ENCODE data around the gene EFTUD2. TPM values are rescaled to one million over a fixed set of nuclear protein-coding genes. Genes with fewer than 3 reads are reported as not detected.
A peak's percentile ranks its signal among the peaks of the same experiment; 100 is the strongest.
"Not testable (repeated sequence)": the region's sequence is repeated elsewhere in the genome, so short reads cannot be mapped to it uniquely, and the experiment has no call there.

The EFTUD2 gene
- total RNA-seq, 2 experiments from 2014 or later: 109 to 112 TPM

DNA sequence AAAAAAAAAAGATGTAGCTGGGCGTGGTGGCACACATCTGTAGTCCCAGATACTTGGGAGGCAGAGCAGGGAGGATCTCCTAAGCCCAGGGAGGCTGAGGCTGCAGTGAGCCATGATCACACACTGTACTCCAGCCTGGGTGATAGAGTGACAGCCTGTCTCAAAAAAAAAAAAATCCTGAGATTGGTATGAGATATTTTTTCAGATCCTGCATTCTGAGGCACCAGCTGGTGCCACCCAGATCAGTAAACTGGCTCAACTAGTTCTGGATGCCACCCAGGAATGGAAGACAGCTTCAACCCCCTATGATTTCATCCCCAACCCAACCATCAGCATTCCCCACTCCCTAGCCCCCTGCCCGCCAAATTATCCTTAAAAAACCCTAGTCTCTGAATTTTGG is 62.0 kb downstream of the EFTUD2 start:
- POLR2A ChIA-PET: interaction anchor here (0.6 to 0.7 kb wide), 2 partner anchors 147 to 499 kb away, joined by 3 to 5 read pairs; no protein-coding TSS in a partner anchor
- DNase-seq: no peak
- Mint-ChIP-seq H3K27ac (no peak overlapping the region), H3K4me3 (no peak overlapping the region), H3K4me1 (no peaks in the 10 kb centered on the region), H3K36me3 (no peaks in the 10 kb centered on the region), H3K9me3 (no peaks in the 10 kb centered on the region), H3K27me3 (peaks cover 25% of the 10 kb centered on the region)
- ATAC-seq (ENCODE audit: low read depth): no peak

DNA sequence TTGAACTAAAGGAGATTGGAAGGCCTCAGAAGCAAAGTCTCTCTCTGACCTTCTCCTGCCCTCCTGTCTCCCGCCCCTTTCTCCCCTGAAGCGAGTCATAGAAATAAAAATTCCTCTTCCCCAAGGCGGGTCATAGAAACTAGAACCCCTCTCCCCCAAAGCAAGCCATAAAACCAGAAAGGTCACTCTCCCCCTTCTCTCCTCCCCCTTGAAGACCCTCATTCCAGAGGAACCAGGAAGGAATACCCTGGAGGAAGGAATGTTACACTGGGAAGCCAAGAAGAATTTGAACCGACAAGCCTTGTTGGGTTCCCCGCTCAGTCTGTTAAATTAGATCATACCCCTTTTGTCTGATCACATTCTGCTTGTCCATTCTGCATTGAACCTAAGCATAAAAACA is 66.4 kb downstream of the EFTUD2 start:
- ATAC-seq (ENCODE audit: low read depth): no peak
- H3K27ac Mint-ChIP-seq: no peak overlapping the region

DNA sequence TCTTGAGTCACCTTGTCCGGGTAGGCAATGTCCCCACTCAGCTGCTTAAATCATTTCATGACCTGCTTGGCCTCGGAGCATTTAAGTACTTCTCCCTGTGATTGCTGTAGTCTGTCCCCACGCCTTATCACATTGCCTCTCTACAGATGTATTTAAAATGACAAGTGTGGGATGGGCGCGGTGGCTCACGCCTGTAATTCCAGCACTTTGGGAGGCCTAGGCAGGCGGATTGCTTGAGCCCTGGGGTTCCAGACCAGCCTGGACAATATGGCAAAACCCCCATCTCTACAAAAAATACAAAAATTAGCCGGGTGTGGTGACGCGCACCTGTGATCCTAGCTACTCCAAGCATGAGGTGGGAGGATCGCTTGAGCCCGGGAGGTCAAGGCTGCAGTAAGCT is 67.9 kb downstream of the EFTUD2 start:
- POLR2A ChIA-PET: interaction anchor here (0.7 to 1.5 kb wide), 2 partner anchors 56 to 165 kb away, joined by 3 to 4 read pairs; no protein-coding TSS in a partner anchor
- Mint-ChIP-seq H3K4me3 (no peak overlapping the region), H3K27ac (no peak overlapping the region), H3K4me1 (peaks cover 6% of the 10 kb centered on the region), H3K9me3 (no peaks in the 10 kb centered on the region), H3K36me3 (no peaks in the 10 kb centered on the region), H3K27me3 (peaks cover 68% of the 10 kb centered on the region)
- DNase-seq (no peak), ATAC-seq (ENCODE audit: low read depth) (no peak)

More for the DNA sequence above, 66.4 kb downstream of the EFTUD2 start:
- Mint-ChIP-seq H3K9me3 (no peaks in the 10 kb centered on the region), H3K36me3 (no peaks in the 10 kb centered on the region), H3K27me3 (peaks cover 56% of the 10 kb centered on the region), H3K4me3 (no peak overlapping the region), H3K4me1 (peaks cover 6% of the 10 kb centered on the region)
- POLR2A ChIA-PET: interaction anchor here (0.6 kb wide), 1 partner anchor 108 kb away, joined by 3 read pairs; no protein-coding TSS in a partner anchor
- DNase-seq: no peak

DNA sequence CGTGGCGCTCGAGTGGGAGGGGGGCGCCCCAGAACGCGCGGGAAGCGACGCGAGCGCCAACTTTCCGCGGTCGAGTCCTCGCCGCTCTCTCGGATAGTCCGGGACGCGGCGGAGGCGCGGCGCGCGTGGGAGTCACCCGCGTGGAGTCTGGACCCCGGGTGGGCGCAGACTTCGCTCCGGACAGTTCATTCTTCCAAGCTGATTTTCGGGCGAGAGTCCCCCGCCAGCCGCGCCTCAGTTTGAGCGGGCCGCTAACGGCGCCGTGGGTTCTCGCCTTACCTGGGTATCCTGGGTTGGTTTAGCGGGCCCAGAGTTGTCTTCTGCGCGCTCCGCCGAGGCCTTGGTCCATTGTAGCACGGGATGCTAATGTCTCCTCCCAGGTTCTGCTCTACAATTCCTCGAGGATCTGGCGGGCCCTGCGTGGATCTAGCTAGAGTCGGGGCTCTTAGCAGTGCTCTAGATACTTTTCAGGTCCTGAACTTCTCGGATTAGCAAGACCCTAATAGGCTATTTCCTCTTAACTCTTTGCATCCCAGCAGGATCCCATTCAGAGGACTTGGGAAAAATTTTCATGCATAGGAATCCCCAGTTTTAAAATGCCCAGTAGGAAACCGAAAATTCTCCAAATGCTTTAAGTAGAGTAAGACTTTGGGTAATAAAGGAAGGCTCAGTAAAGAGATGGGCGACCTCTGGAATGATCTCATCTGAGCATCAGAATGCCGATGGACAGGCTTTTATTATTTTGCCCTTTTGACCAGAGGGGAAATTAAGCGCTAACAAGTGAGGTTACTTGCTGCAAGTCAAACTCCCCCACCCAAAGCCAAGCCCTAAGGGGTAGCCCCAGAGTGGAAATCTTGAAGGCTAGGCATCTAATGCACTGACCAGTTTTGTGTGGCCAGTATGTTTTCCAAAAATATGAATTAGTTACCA is 68.6 kb downstream of the EFTUD2 start:
- peaks cover 74% of the 10 kb centered on the region for H3K27me3 Mint-ChIP-seq
- POLR2A ChIA-PET: interaction anchor here (0.7 to 1.5 kb wide), 2 partner anchors 55 to 166 kb away, joined by 3 to 4 read pairs; no protein-coding TSS in a partner anchor
- H3K27ac Mint-ChIP-seq: no peak overlapping the region

DNA sequence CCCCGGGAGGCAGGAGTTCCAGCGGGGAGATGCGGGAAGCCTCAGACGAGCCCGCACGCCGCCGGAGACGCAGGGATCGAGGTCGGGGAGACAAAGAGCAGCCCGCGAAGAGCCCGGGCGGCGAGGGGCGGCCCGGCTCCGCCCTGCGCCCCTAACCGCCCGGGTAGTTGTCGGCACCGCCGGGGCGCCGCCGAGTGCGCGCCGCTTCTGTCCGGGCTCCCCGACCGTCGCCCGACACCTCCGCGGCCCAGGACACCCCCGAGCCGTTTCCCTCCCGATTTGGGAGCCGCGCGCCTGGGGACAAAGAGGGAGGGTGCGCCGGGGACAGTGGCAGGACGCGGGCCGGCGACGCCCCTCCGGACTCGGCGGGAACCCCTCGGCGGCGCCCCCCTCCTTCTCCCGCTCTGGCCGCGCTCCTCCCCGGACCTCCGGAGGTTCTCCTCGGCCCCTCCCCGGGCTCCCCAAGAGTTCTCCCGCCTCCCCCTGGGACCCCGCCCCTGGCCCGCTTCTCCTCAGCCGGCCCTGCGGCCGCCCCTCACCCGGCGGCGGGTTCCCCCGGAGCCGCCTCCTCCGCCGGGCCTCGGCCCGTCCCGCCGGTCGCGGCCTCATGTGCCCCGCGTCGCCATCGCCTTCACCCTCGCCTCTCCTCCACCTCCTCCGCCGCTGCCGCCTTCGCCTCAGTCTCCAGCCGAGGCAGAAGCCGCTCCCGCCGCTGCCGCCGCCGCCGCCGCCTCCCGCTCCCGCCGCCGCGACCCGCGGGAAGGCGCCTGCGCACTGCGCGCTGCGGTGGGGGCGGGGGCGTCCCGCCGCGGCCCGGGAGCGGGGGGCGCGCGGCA is 69.5 kb downstream of the EFTUD2 start, which contains the start of gene GJC1:
Gene GJC1 (minus strand): TSS at position 765 of the 836 bp plus-strand sequence. CDS start 24,470 bp downstream, outside the sequence.
- Mint-ChIP-seq H3K36me3 (no peaks in the 10 kb centered on the region), H3K9me3 (no peaks in the 10 kb centered on the region), H3K4me1 (peaks cover 6% of the 10 kb centered on the region), H3K4me3 (peak within 1 kb of the TSS; percentile 78), H3K27me3 (peaks cover 71% of the 10 kb centered on the region), H3K27ac (peak within 1 kb of the TSS; percentile 5)
- POLR2A ChIA-PET: no interaction called here
- DNase-seq (peak; percentile 58), ATAC-seq (ENCODE audit: low read depth) (peak; percentile 61)

More for the DNA sequence above, 68.6 kb downstream of the EFTUD2 start:
- ATAC-seq (ENCODE audit: low read depth) (peak; percentile 35), DNase-seq (peak; percentile 46)
- Mint-ChIP-seq H3K36me3 (no peaks in the 10 kb centered on the region), H3K9me3 (no peaks in the 10 kb centered on the region), H3K4me3 (peak overlapping the region; percentile 74), H3K4me1 (peaks cover 6% of the 10 kb centered on the region)

DNA sequence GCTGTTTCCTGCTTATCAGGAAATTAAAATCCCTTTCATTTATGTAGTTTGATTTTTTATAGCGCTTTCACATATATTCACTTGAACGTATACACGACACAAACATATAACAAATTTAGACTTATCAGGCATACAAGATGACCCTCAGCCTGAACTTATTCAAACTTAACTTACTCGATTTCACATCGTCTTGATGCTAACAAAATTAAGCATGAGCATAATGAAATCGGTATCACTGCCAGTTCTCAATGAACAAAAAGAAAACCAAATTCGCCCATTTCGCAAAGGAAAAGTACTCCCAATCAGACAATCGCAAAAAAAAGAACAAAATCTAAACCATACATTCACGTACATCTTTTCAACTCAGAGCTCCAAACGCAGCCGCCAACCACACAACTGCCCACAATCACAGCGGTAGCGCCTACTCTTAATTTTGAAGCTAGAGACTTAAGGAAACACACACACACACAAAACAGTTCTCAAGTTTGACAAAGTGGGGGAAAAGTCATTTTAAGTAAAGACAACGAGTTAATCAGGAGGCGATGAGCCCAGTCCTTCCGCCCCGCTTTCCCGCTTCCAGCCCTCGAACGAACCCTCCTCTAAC is 70.2 kb downstream of the EFTUD2 start:
- H3K4me3 Mint-ChIP-seq: peak overlapping the region; percentile 78
- peaks cover 72% of the 10 kb centered on the region for H3K27me3 Mint-ChIP-seq
- H3K9me3 Mint-ChIP-seq: no peaks in the 10 kb centered on the region
- ATAC-seq (ENCODE audit: low read depth): peak; percentile 19
- H3K27ac Mint-ChIP-seq: peak overlapping the region; percentile 5
- POLR2A ChIA-PET: interaction anchor here (0.6 kb wide), 1 partner anchor 32 kb away, joined by 5 read pairs; no protein-coding TSS in a partner anchor
- peaks cover 6% of the 10 kb centered on the region for H3K4me1 Mint-ChIP-seq
- no peak for DNase-seq
- no peaks in the 10 kb centered on the region for H3K36me3 Mint-ChIP-seq

DNA sequence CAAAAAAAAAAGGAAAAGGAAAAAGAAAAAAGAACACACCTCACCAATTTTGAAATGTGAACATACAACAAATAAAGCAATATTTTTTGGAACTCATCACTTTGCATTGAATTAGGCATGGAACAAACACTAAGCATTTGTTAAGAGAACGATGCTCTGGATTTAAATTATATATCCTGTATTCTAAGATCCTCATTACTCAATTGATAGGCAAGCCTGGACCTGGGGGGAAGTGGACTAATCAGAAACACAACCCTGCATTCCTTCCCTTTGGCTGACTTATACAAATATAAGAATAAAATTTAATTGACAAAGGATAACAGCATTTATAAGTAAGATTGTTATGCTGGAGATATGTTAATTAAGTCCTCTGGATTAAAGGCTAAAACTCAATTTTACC is 71.4 kb downstream of the EFTUD2 start:
- H3K9me3 Mint-ChIP-seq: no peaks in the 10 kb centered on the region
- peaks cover 6% of the 10 kb centered on the region for H3K4me1 Mint-ChIP-seq
- DNase-seq (no peak), ATAC-seq (ENCODE audit: low read depth) (no peak)
- H3K36me3 Mint-ChIP-seq: no peaks in the 10 kb centered on the region
- peaks cover 66% of the 10 kb centered on the region for H3K27me3 Mint-ChIP-seq
- POLR2A ChIA-PET: no interaction called here
- H3K4me3 Mint-ChIP-seq: no peak overlapping the region
- H3K27ac Mint-ChIP-seq: no peak overlapping the region

DNA sequence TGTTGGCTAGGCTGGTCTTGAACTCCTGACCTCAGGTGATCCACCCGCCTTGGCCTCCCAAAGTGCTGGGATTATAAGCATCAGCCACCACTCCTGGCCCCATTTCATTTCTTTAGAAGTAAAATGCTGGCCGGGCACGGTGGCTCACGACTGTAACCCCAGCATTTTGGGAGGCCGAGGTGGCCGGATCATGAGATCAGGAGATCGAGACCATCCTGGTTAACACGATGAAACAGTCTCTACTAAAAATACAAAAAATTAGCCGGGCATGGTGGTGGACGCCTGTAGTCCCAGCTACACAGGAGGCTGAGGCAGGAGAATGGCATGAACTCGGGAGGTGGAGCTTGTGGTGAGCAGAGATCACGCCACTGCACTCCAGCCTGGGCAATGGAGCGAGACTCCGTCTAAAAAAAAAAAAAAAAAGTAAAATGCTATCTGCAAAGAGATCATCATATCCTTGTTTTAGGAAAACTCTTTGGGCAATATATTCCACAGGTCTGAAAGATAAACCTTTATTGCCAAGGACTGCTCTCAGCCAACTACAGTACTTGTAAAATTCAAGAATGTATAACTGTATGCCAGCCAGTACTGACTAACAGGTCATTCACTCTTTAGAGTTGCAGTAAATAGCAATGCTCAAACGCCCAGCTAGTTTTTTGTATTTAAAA is 73.0 kb downstream of the EFTUD2 start:
- Mint-ChIP-seq H3K4me1 (peaks cover 6% of the 10 kb centered on the region), H3K36me3 (no peaks in the 10 kb centered on the region), H3K27me3 (peaks cover 56% of the 10 kb centered on the region), H3K9me3 (no peaks in the 10 kb centered on the region), H3K4me3 (no peak overlapping the region), H3K27ac (no peak overlapping the region)
- POLR2A ChIA-PET: interaction anchor here (0.7 kb wide), 1 partner anchor 184 kb away, joined by 5 read pairs; no protein-coding TSS in a partner anchor
- no peak for DNase-seq
- ATAC-seq (ENCODE audit: low read depth): no peak

DNA sequence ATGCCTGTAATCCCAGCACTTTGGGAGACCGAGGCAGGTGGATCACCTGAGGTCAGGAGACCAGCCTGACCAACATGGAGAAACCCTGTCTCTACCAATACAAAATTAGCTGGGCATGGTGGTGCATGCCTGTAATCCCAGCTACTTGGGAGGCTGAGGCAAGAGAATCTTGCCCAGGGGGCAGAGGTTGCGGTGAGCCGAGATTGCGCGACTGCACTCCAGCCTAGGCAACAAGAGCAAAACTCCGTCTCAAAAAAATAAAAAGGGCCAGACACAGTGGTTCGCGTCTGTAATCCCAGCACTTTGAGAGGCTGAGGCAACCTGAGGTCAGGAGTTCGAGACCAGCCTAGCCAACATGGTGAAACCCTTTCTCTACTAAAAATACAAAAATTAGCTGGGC is 74.0 kb downstream of the EFTUD2 start:
- POLR2A ChIA-PET; ATAC-seq (ENCODE audit: low read depth); H3K4me1 Mint-ChIP-seq; H3K36me3 Mint-ChIP-seq; H3K4me3 Mint-ChIP-seq; H3K9me3 Mint-ChIP-seq; DNase-seq; H3K27ac Mint-ChIP-seq: not testable (repeated sequence)
- H3K27me3 Mint-ChIP-seq: peaks cover 50% of the 10 kb centered on the region

DNA sequence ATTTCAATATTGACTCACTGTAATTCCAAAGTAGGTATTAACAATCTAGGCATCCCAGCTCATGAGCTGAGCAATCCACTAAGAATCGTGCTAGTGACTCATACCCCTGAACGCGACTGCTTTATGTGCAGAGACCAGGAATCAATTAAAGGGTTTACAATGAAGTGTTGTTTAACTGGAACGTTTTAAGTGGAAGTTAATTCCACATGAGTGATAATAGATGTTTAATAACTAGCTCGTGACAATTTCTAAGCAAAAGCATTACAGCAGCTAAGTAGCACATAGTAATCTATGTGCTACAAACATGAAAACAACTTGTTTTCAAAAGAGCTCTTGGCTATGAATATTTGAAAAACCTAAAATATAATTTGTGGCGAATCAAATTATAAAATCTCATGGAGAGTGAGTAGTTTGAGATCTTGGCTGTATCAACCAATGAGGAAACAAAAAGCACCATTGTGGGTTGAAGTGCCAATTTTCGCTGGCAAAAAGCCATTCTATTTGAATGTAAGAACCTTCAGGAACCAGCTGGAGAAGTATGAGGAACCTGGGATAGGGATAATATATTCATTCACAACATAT is 78.5 kb downstream of the EFTUD2 start:
- no peak overlapping the region for H3K27ac Mint-ChIP-seq
- H3K36me3 Mint-ChIP-seq: no peaks in the 10 kb centered on the region
- H3K27me3 Mint-ChIP-seq: peaks cover 19% of the 10 kb centered on the region
- POLR2A ChIA-PET: no interaction called here
- H3K4me3 Mint-ChIP-seq: no peak overlapping the region
- H3K4me1 Mint-ChIP-seq: no peaks in the 10 kb centered on the region
- DNase-seq (no peak), ATAC-seq (ENCODE audit: low read depth) (no peak)
- no peaks in the 10 kb centered on the region for H3K9me3 Mint-ChIP-seq

DNA sequence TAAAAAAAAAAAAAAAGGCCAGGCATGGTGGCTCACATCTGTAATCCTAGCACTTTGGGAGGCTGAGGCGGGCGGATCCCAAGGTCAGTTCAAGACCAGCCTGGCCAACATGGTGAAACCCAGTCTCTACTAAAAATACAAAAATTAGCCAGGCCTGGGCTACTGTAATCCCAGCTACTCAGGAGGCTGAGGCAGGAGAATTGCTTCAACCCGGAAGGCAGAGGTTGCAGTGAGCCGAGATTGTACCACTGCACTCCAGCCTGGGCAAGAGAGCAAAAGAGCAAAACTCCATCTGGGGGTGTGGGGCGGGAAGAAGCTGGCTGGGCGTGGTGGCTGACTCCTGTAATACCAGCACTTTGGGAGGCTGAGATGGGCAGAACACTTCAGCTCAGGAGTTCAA is 80.7 kb downstream of the EFTUD2 start:
- ATAC-seq (ENCODE audit: low read depth); DNase-seq; H3K4me1 Mint-ChIP-seq; H3K36me3 Mint-ChIP-seq; H3K9me3 Mint-ChIP-seq; H3K27ac Mint-ChIP-seq; H3K4me3 Mint-ChIP-seq: not testable (repeated sequence)
- POLR2A ChIA-PET: interaction anchor here (0.7 kb wide), 1 partner anchor 22 kb away, joined by 3 read pairs; no protein-coding TSS in a partner anchor
- H3K27me3 Mint-ChIP-seq: peaks cover 11% of the 10 kb centered on the region

DNA sequence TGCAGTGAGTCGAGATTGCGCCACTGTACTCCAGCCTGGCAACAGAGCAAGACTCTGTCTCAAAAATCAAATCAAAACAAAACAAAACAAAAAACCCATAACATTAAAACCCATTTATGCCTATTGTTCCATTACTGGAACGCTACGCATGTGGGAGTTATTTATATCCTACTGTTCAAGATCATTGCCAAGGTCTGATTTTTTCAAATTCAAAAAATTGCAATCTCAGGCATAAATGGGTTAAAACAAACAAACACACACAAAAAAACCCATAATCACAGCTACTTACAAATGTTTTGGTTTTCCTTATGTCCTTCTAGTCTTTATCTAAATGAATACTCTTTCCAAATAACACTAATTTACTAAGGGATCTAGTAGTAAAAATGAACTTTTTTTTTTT is 87.0 kb downstream of the EFTUD2 start:
- H3K27me3 Mint-ChIP-seq: peaks cover 14% of the 10 kb centered on the region
- no peaks in the 10 kb centered on the region for H3K9me3 Mint-ChIP-seq
- no peaks in the 10 kb centered on the region for H3K4me1 Mint-ChIP-seq
- H3K4me3 Mint-ChIP-seq: no peak overlapping the region
- H3K27ac Mint-ChIP-seq: no peak overlapping the region
- DNase-seq: no peak
- H3K36me3 Mint-ChIP-seq: no peaks in the 10 kb centered on the region
- POLR2A ChIA-PET: no interaction called here
- ATAC-seq (ENCODE audit: low read depth): no peak
